MM.1S (cell line): ENCODE data around the gene PTRH1.

Experiments used
- DNase-seq: peaks from one replicate; pipeline ENCODE4 v3.0.0-alpha.2; 2015
- H2AFZ ChIP-seq: fragments of 300-600 bp; sonication (generic); 2 replicates; pipeline ENCODE4 v1.6.0; 2016; ENCODE audit warnings: antibody characterized with exemption, low read length
- H3F3A ChIP-seq: fragments of 300-600 bp; sonication (generic); 2 replicates; pipeline ENCODE4 v1.6.1; 2016; ENCODE audit warnings: mild to moderate bottlenecking, antibody characterized with exemption, low read length, moderate library complexity, mixed read lengths; ENCODE audit not compliant: insufficient read depth
- H3K27ac ChIP-seq: fragments of 300-600 bp; sonication (generic); 2 replicates; pipeline ENCODE4 v1.5.1; 2016; ENCODE audit warnings: mild to moderate bottlenecking, low read length
- H3K27me3 ChIP-seq: fragments of 300-600 bp; sonication (generic); replicated peaks from 2 replicates; pipeline ENCODE4 v1.6.0; 2016; ENCODE audit warnings: low read length; ENCODE audit not compliant: insufficient read depth
- H3K36me3 ChIP-seq: fragments of 300-600 bp; sonication (generic); replicated peaks from 2 replicates; pipeline ENCODE4 v1.6.1; 2016; ENCODE audit warnings: mild to moderate bottlenecking, low read length, mixed read lengths; ENCODE audit not compliant: insufficient read depth
- H3K4me1 ChIP-seq: fragments of 300-600 bp; sonication (generic); 2 replicates; pipeline ENCODE4 v1.6.1; 2016; ENCODE audit warnings: low read length, mixed read lengths
- H3K4me2 ChIP-seq: fragments of 300-600 bp; sonication (generic); 2 replicates; pipeline ENCODE4 v1.6.0; 2016; ENCODE audit warnings: low read depth, low read length
- H3K4me3 ChIP-seq: fragments of 300-600 bp; sonication (generic); 2 replicates; pipeline ENCODE4 v1.5.1; 2016; ENCODE audit warnings: low read length, mixed read lengths
- H3K79me2 ChIP-seq: fragments of 300-600 bp; sonication (generic); 2 replicates; pipeline ENCODE4 v1.6.1; 2016; ENCODE audit warnings: mixed run types, low read length, mixed read lengths
- H3K9ac ChIP-seq: fragments of 300-600 bp; sonication (generic); 2 replicates; pipeline ENCODE4 v1.6.1; 2016; ENCODE audit warnings: low read length, mixed read lengths
- H3K9me2 ChIP-seq: fragments of 300-600 bp; sonication (generic); replicated peaks from 2 replicates; pipeline ENCODE4 v1.6.1; 2016; ENCODE audit warnings: mild to moderate bottlenecking, low read length, mixed read lengths; ENCODE audit not compliant: insufficient read depth
- H3K9me3 ChIP-seq: fragments of 300-600 bp; sonication (generic); replicated peaks from 2 replicates; pipeline ENCODE4 v1.6.1; 2016; ENCODE audit warnings: mild to moderate bottlenecking, low read length, mixed read lengths; ENCODE audit not compliant: insufficient read depth
- H4K20me1 ChIP-seq: fragments of 300-600 bp; sonication (generic); 2 replicates; pipeline ENCODE4 v1.6.1; 2016; ENCODE audit warnings: mild to moderate bottlenecking, low read length, moderate library complexity, mixed read lengths; ENCODE audit not compliant: insufficient read depth
- EZH2 ChIP-seq: fragments of 300-600 bp; sonication (generic); optimal IDR thresholded peaks from 2 replicates; pipeline ENCODE3; 2017; ENCODE audit warnings: low read depth, mild to moderate bottlenecking, antibody characterized with exemption, low read length, mixed read lengths
- EZH2phosphoT487 ChIP-seq: fragments of 300-600 bp; sonication (generic); IDR thresholded peaks from 2 replicates; pipeline ENCODE4 v1.6.1; 2018; ENCODE audit warnings: antibody characterized with exemption, low read length
- TF ChIP-seq, protein P1 (sequence below): fragments of 300-600 bp; sonication (generic); IDR thresholded peaks from 2 replicates; pipeline ENCODE4 v1.5.1; 2016; ENCODE audit warnings: antibody characterized with exemption, low read length, mixed read lengths

Gene PTRH1

GRCh38 chr9:127682351-127683136 lies 32.9 kb downstream of the PTRH1 start:
- Histone ChIP-seq H3K79me2 (no peaks in the 10 kb centered on the region), H3K9me2 (no peaks in the 10 kb centered on the region), H3F3A (no peaks in the 10 kb centered on the region), H4K20me1 (no peaks in the 10 kb centered on the region), H3K36me3 (no peaks in the 10 kb centered on the region), H3K4me3 (no peak overlapping the region), H3K4me2 (no peak overlapping the region), H3K27ac (no peak overlapping the region), H3K27me3 (no peaks in the 10 kb centered on the region), H3K9me3 (no peaks in the 10 kb centered on the region), H3K9ac (no peak overlapping the region), H2AFZ (no peak overlapping the region), H3K4me1 (no peaks in the 10 kb centered on the region)
- no peak for TF ChIP-seq EZH2phosphoT487
- TF ChIP-seq, protein P1, sequence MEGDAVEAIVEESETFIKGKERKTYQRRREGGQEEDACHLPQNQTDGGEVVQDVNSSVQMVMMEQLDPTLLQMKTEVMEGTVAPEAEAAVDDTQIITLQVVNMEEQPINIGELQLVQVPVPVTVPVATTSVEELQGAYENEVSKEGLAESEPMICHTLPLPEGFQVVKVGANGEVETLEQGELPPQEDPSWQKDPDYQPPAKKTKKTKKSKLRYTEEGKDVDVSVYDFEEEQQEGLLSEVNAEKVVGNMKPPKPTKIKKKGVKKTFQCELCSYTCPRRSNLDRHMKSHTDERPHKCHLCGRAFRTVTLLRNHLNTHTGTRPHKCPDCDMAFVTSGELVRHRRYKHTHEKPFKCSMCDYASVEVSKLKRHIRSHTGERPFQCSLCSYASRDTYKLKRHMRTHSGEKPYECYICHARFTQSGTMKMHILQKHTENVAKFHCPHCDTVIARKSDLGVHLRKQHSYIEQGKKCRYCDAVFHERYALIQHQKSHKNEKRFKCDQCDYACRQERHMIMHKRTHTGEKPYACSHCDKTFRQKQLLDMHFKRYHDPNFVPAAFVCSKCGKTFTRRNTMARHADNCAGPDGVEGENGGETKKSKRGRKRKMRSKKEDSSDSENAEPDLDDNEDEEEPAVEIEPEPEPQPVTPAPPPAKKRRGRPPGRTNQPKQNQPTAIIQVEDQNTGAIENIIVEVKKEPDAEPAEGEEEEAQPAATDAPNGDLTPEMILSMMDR, result no peak
- TF ChIP-seq EZH2, result no peak
- no peak for DNase-seq

- Histone ChIP-seq H3K4me1 (no peaks in the 10 kb centered on the region), H3F3A (no peaks in the 10 kb centered on the region), H3K4me3 (no peak overlapping the region), H3K27me3 (no peaks in the 10 kb centered on the region), H4K20me1 (no peaks in the 10 kb centered on the region), H3K9ac (no peak overlapping the region), H3K4me2 (no peak overlapping the region), H3K27ac (no peak overlapping the region), H3K9me3 (no peaks in the 10 kb centered on the region), H3K36me3 (no peaks in the 10 kb centered on the region), H3K9me2 (no peaks in the 10 kb centered on the region), H3K79me2 (no peaks in the 10 kb centered on the region), H2AFZ (no peak overlapping the region)
- TF ChIP-seq EZH2phosphoT487, result no peak
- TF ChIP-seq, protein P1, result no peak
- no peak for TF ChIP-seq EZH2
- DNase-seq, result no peak
Measured at GRCh38 chr9:127680846-127681245, 34.6 kb downstream of the PTRH1 start.

- Histone ChIP-seq H3K9ac (no peak overlapping the region), H3K4me2 (no peak overlapping the region), H3K9me3 (no peaks in the 10 kb centered on the region), H3K9me2 (no peaks in the 10 kb centered on the region), H3K4me3 (no peak overlapping the region), H3K79me2 (no peaks in the 10 kb centered on the region), H3K4me1 (no peaks in the 10 kb centered on the region), H4K20me1 (no peaks in the 10 kb centered on the region), H3K27me3 (no peaks in the 10 kb centered on the region), H3F3A (no peaks in the 10 kb centered on the region), H2AFZ (no peak overlapping the region), H3K36me3 (no peaks in the 10 kb centered on the region), H3K27ac (no peak overlapping the region)
- TF ChIP-seq, protein P1, result no peak
- TF ChIP-seq EZH2phosphoT487 (no peak), EZH2 (no peak)
- DNase-seq, result no peak
Measured at GRCh38 chr9:127680226-127680625, 35.2 kb downstream of the PTRH1 start.
